OCI-LY1 (cell line): ENCODE data around the gene LACC1.

Experiments used
- H2AFZ ChIP-seq: fragments of 200-600 bp; sonication (generic), shearing (Covaris generic); 2 replicates; pipeline ENCODE4 v1.6.0; 2014; ENCODE audit warnings: antibody characterized with exemption, mild to moderate bottlenecking, low read length
- H3F3A ChIP-seq: fragments of 200-600 bp; sonication (generic), shearing (Covaris generic); 2 replicates; pipeline ENCODE4 v1.6.0; 2014; ENCODE audit warnings: mild to moderate bottlenecking, antibody characterized with exemption, low read length, moderate library complexity; ENCODE audit not compliant: insufficient read depth
- H3K27ac ChIP-seq: fragments of 200-600 bp; sonication (generic); 2 replicates; pipeline ENCODE4 v1.5.1; 2014; ENCODE audit warnings: low read length, mixed run types, mild to moderate bottlenecking, low read depth; ENCODE audit not compliant: poor library complexity, severe bottlenecking
- H3K27me3 ChIP-seq: fragments of 200-600 bp; sonication (generic); 2 replicates; pipeline ENCODE4 v1.6.0; 2014; ENCODE audit warnings: antibody characterized with exemption, mild to moderate bottlenecking, low read length, moderate library complexity; ENCODE audit not compliant: insufficient read depth
- H3K36me3 ChIP-seq: fragments of 200-600 bp; sonication (generic); 2 replicates; pipeline ENCODE4 v1.6.1; 2014; ENCODE audit warnings: mild to moderate bottlenecking, antibody characterized with exemption, low read length, moderate library complexity, mixed read lengths; ENCODE audit not compliant: insufficient read depth
- H3K4me1 ChIP-seq: fragments of 200-600 bp; sonication (generic); 2 replicates; pipeline ENCODE4 v1.5.1; 2014; ENCODE audit warnings: mild to moderate bottlenecking, low read length, moderate library complexity; ENCODE audit not compliant: insufficient read depth, severe bottlenecking
- H3K4me2 ChIP-seq: fragments of 200-600 bp; sonication (generic), shearing (Covaris generic); 2 replicates; pipeline ENCODE4 v1.6.1; 2014; ENCODE audit warnings: low read length
- H3K4me3 ChIP-seq: fragments of 200-600 bp; sonication (generic); 2 replicates; pipeline ENCODE4 v1.5.1; 2014; ENCODE audit warnings: low read length, low read depth, mild to moderate bottlenecking, mixed read lengths; ENCODE audit not compliant: poor library complexity, severe bottlenecking
- H3K79me2 ChIP-seq: fragments of 200-600 bp; shearing (Covaris generic); 2 replicates; pipeline ENCODE4 v1.6.1; 2016; ENCODE audit warnings: mixed run types, low read length, mixed read lengths; ENCODE audit not compliant: insufficient read depth
- H3K9ac ChIP-seq: fragments of 200-600 bp; sonication (generic), shearing (Covaris generic); 2 replicates; pipeline ENCODE4 v1.6.1; 2014; ENCODE audit warnings: mild to moderate bottlenecking, low read length, mixed read lengths
- H3K9me2 ChIP-seq: fragments of 200-600 bp; sonication (generic), shearing (Covaris generic); 2 replicates; pipeline ENCODE4 v1.6.1; 2014; ENCODE audit warnings: low read depth, mild to moderate bottlenecking, low read length, mixed read lengths
- H3K9me3 ChIP-seq: fragments of 200-600 bp; shearing (Covaris generic); 2 replicates; pipeline ENCODE4 v1.6.1; 2014; ENCODE audit warnings: low read length, mixed read lengths
- H4K20me1 ChIP-seq: fragments of 200-600 bp; sonication (generic), shearing (Covaris generic); 2 replicates; pipeline ENCODE4 v1.6.0; 2016; ENCODE audit warnings: mild to moderate bottlenecking, low read length; ENCODE audit not compliant: insufficient read depth
- EZH2 ChIP-seq: fragments of 200-600 bp; sonication (generic), shearing (Covaris generic); IDR thresholded peaks from 2 replicates; pipeline ENCODE4 v1.8.0; 2017; ENCODE audit warnings: borderline replicate concordance, mixed run types, mild to moderate bottlenecking, antibody characterized with exemption, low read length, moderate library complexity, mixed read lengths
- TF ChIP-seq, protein P1 (sequence below): fragments of 200-600 bp; sonication (generic), shearing (Covaris generic); IDR thresholded peaks from 2 replicates; pipeline ENCODE4 v1.5.1; 2017; ENCODE audit warnings: mild to moderate bottlenecking, antibody characterized with exemption, low read length, moderate library complexity, mixed read lengths

LACC1 gene

DNA sequence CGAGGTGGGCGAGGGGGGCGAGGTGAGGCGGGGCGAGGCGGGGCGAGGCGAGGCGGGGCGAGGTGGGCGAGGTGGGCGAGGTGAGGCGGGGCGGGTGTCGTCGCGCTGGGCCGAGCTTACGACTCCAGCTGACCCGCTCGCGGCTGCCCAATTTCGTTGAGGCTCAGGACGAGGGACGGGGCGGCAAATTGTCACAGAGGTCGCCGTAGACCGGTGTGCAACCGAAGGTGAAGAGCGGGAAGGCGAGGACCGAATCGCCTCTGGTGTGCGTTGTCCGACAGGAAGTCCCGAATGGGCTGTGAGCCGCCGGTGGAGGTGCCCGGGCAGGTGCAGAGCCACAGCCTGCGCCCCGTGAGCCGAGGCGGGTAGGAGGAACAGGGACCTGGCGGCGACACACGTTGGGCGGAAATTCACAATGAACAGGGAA is at the start of gene LACC1:
Gene LACC1 (plus strand): TSS at position 150 of the 427 bp plus-strand sequence. CDS start 1,082 bp downstream, outside the sequence.
- Histone ChIP-seq H2AFZ (no peak within 1 kb of the TSS), H3K27ac (peak within 1 kb of the TSS; percentile 66), H3K27me3 (no peaks in the 10 kb centered on the region), H3F3A (peaks cover 6% of the 10 kb centered on the region; the same call in 1 of the 2 replicates), H4K20me1 (no peaks in the 10 kb centered on the region), H3K9ac (peak within 1 kb of the TSS; percentile 92), H3K79me2 (no peaks in the 10 kb centered on the region), H3K36me3 (peaks cover 4% of the 10 kb centered on the region), H3K4me1 (peaks cover 39% of the 10 kb centered on the region), H3K4me2 (peak within 1 kb of the TSS; percentile 85), H3K9me2 (no peaks in the 10 kb centered on the region), H3K9me3 (no peaks in the 10 kb centered on the region), H3K4me3 (peak within 1 kb of the TSS; percentile 95)
- TF ChIP-seq, protein P1, sequence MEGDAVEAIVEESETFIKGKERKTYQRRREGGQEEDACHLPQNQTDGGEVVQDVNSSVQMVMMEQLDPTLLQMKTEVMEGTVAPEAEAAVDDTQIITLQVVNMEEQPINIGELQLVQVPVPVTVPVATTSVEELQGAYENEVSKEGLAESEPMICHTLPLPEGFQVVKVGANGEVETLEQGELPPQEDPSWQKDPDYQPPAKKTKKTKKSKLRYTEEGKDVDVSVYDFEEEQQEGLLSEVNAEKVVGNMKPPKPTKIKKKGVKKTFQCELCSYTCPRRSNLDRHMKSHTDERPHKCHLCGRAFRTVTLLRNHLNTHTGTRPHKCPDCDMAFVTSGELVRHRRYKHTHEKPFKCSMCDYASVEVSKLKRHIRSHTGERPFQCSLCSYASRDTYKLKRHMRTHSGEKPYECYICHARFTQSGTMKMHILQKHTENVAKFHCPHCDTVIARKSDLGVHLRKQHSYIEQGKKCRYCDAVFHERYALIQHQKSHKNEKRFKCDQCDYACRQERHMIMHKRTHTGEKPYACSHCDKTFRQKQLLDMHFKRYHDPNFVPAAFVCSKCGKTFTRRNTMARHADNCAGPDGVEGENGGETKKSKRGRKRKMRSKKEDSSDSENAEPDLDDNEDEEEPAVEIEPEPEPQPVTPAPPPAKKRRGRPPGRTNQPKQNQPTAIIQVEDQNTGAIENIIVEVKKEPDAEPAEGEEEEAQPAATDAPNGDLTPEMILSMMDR: no peak
- TF ChIP-seq EZH2: no peak

DNA sequence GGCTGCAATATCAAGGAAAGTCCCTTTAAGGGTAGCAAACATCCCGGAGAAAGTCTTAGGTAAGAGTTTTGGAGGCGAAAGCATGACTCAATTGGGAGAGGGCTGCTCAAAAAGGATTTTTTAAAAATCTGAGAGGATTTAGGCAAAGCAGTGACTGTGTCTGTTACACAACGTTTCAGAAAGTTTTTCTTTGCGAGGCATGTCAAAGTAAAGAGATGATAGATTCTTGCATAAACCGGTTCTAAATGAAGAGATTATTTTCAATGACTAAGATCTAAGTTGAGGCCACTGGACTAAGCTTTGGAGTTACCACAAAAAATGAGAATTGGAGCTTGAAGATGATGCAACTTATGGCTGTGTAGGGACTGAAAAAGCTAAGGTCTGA is 49.2 kb upstream of the LACC1 start:
- Histone ChIP-seq H3K9ac (no peak overlapping the region), H2AFZ (no peak overlapping the region), H4K20me1 (no peaks in the 10 kb centered on the region)

DNA sequence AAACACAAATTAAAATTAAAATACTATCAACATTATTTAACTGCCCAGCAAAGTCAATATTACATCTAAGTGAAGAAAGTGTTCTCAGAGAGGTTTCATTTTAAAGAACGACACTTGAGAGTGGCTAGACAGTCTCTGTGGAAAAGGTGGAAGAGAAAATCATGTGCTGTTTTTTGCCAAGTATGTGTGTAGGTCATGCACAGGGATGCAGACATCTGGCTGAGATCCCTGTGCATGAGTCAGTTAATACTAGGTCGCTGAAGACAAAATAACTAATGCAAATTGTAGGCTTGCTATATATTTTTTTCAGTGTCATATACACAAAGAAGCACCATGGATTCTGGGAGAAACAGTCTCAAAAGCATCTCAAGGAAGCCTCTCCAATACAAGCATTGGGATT is 48.6 kb upstream of the LACC1 start:
- Histone ChIP-seq H3K27ac (no peak overlapping the region), H3K4me2 (no peak overlapping the region), H2AFZ (no peak overlapping the region), H4K20me1 (no peaks in the 10 kb centered on the region), H3F3A (no peaks in the 10 kb centered on the region), H3K9me3 (no peaks in the 10 kb centered on the region), H3K4me1 (no peaks in the 10 kb centered on the region), H3K9ac (no peak overlapping the region), H3K36me3 (no peaks in the 10 kb centered on the region), H3K4me3 (no peak overlapping the region), H3K79me2 (no peaks in the 10 kb centered on the region), H3K9me2 (no peaks in the 10 kb centered on the region), H3K27me3 (no peaks in the 10 kb centered on the region)
- TF ChIP-seq, protein P1: no peak
- no peak for TF ChIP-seq EZH2

More for the DNA sequence above, 49.2 kb upstream of the LACC1 start:
- Histone ChIP-seq H3K79me2 (no peaks in the 10 kb centered on the region), H3F3A (no peaks in the 10 kb centered on the region), H3K36me3 (no peaks in the 10 kb centered on the region), H3K27me3 (no peaks in the 10 kb centered on the region), H3K9me3 (no peaks in the 10 kb centered on the region), H3K4me1 (no peaks in the 10 kb centered on the region), H3K4me3 (no peak overlapping the region), H3K9me2 (no peaks in the 10 kb centered on the region), H3K4me2 (no peak overlapping the region), H3K27ac (no peak overlapping the region)
- TF ChIP-seq, protein P1: no peak
- TF ChIP-seq EZH2: no peak
